HCT116 (cell line): ENCODE measurements around the gene IGFN1.

ENCODE experiments used
- CEBPB ChIP-seq: IDR thresholded peaks from 2 replicates; pipeline ENCODE4 v1.6.1; 2012; ENCODE audit warnings: low read depth
- EGR1 ChIP-seq: IDR thresholded peaks from 2 replicates; pipeline ENCODE4 v1.6.1; 2012; ENCODE audit warnings: low read depth
- EZH2phosphoT487 ChIP-seq: fragments of 200-600 bp; IDR thresholded peaks from 2 replicates; pipeline ENCODE4 v1.6.1; 2018; ENCODE audit warnings: antibody characterized with exemption, borderline replicate concordance
- JUND ChIP-seq: IDR thresholded peaks from 2 replicates; pipeline ENCODE4 v1.6.1; 2012
- MAX ChIP-seq: IDR thresholded peaks from 2 replicates; pipeline ENCODE4 v1.6.1; 2012
- POLR2A ChIP-seq: IDR thresholded peaks from 2 replicates; pipeline ENCODE4 v1.7.0; 2011; ENCODE audit warnings: borderline replicate concordance; ENCODE audit not compliant: insufficient read depth, insufficient read length; ENCODE audit errors: extremely low read depth
- POLR2AphosphoS5 ChIP-seq: IDR thresholded peaks from 2 replicates; pipeline ENCODE4 v1.6.1; 2011; ENCODE audit warnings: mild to moderate bottlenecking, low read depth, low read length, moderate library complexity
- RAD21 ChIP-seq: IDR thresholded peaks from 2 replicates; pipeline ENCODE4 v1.6.1; 2012; ENCODE audit warnings: low read depth, mild to moderate bottlenecking
- SIN3A ChIP-seq: IDR thresholded peaks from 2 replicates; pipeline ENCODE4 v1.6.1; 2012; ENCODE audit warnings: low read depth
- SP1 ChIP-seq: IDR thresholded peaks from 2 replicates; pipeline ENCODE4 v1.6.1; 2012; ENCODE audit warnings: low read depth
- SRF ChIP-seq: IDR thresholded peaks from 2 replicates; pipeline ENCODE4 v1.6.1; 2012; ENCODE audit warnings: low read depth
- YY1 ChIP-seq: IDR thresholded peaks from 2 replicates; pipeline ENCODE4 v1.6.1; 2011; ENCODE audit warnings: low read length, low read depth, moderate library complexity, mild to moderate bottlenecking; ENCODE audit not compliant: insufficient replicate concordance; ENCODE audit errors: extremely low read depth
- ZBTB33 ChIP-seq: IDR thresholded peaks from 2 replicates; pipeline ENCODE4 v1.6.1; 2011; ENCODE audit warnings: mild to moderate bottlenecking, low read length, moderate library complexity; ENCODE audit not compliant: insufficient replicate concordance; ENCODE audit errors: extremely low read depth
- TF ChIP-seq, protein P1 (sequence below), 3 experiments: fragments of 200-600 bp in 1 of 3; sonication (generic) in 1 of 3; IDR thresholded peaks in 2 of 3; conservative IDR thresholded peaks in 1 of 3; 2 replicates each; pipeline ENCODE4 v1.5.1; 2012 to 2017; ENCODE audit warnings: low read depth in 2 of 3, low read length in 2 of 3, antibody characterized with exemption in 1 of 3, borderline replicate concordance in 1 of 3, control low read depth in 1 of 3, mild to moderate bottlenecking in 1 of 3, mixed read lengths in 1 of 3, mixed run types in 1 of 3, moderate library complexity in 1 of 3; ENCODE audit not compliant: insufficient read depth in 1 of 3

GRCh38 chr1:201157949-201158348 is 32.7 kb upstream of the IGFN1 start:
- TF ChIP-seq MAX (no peak), SIN3A (no peak), EGR1 (no peak), CEBPB (no peak), JUND (no peak), POLR2A (no peak), SRF (no peak), SP1 (no peak), YY1 (no peak), ZBTB33 (no peak), EZH2phosphoT487 (no peak), RAD21 (no peak), POLR2AphosphoS5 (no peak)
- TF ChIP-seq, protein P1, sequence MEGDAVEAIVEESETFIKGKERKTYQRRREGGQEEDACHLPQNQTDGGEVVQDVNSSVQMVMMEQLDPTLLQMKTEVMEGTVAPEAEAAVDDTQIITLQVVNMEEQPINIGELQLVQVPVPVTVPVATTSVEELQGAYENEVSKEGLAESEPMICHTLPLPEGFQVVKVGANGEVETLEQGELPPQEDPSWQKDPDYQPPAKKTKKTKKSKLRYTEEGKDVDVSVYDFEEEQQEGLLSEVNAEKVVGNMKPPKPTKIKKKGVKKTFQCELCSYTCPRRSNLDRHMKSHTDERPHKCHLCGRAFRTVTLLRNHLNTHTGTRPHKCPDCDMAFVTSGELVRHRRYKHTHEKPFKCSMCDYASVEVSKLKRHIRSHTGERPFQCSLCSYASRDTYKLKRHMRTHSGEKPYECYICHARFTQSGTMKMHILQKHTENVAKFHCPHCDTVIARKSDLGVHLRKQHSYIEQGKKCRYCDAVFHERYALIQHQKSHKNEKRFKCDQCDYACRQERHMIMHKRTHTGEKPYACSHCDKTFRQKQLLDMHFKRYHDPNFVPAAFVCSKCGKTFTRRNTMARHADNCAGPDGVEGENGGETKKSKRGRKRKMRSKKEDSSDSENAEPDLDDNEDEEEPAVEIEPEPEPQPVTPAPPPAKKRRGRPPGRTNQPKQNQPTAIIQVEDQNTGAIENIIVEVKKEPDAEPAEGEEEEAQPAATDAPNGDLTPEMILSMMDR (IDR thresholded peaks at IDR 0.05 in 2 of 3, conservative IDR thresholded peaks at IDR 0.05 in 1 of 3; ENCODE audit: borderline replicate concordance in 1 of 3, insufficient read depth in 1 of 3, low read depth in 2 of 3, low read length in 2 of 3), result no peak
